GM03348 (cell line): Measurements from ENCODE around the gene MRPS18A.
"Not testable (repeated sequence)": the region's sequence is repeated elsewhere in the genome, so short reads cannot be mapped to it uniquely, and the experiment has no call there.

ENCODE experiments used
- DNase-seq: peaks from one replicate; pipeline ENCODE4 v3.0.0; 2012; ENCODE audit warnings: low spot score

MRPS18A gene

DNA sequence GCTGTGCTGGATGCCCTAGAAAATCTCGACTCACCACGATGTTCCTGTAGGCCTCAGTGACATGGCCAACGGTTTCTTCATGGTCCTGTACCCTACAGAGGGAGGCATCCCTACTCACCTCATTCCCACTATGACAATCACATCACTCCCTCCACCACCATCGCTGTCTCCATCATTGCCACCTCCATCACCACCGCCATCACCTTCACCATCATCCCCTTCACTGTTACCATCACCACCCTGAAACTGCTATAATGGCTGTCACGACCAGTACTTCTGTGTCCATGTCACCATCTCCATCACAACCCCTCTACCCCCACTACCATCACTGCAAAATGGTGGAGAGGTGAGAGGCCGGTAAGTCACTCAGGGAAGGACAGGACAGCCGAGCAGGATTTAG, 29.8 kb upstream of the MRPS18A start:
- no peak for DNase-seq

DNA sequence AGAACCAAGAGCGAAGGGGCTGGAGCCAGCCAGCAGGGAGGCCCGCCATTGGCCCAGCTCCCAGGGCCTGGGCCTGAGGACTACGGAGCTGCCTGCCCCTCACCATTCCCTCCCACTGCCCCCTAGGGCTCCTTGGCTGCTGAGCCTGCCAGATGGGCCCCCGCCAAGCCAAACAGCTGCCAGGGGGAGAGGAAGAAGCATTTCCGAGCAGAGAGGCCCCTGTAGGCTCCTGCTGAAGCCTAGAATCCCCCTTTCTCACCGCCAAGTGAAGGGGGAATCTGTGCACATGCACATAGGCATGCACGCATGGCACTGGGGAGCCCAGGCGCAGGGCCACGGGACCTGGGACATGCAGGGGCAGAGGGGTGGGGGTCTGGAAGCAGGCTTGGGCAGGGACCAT, 28.5 kb upstream of the MRPS18A start:
- no peak for DNase-seq

DNA sequence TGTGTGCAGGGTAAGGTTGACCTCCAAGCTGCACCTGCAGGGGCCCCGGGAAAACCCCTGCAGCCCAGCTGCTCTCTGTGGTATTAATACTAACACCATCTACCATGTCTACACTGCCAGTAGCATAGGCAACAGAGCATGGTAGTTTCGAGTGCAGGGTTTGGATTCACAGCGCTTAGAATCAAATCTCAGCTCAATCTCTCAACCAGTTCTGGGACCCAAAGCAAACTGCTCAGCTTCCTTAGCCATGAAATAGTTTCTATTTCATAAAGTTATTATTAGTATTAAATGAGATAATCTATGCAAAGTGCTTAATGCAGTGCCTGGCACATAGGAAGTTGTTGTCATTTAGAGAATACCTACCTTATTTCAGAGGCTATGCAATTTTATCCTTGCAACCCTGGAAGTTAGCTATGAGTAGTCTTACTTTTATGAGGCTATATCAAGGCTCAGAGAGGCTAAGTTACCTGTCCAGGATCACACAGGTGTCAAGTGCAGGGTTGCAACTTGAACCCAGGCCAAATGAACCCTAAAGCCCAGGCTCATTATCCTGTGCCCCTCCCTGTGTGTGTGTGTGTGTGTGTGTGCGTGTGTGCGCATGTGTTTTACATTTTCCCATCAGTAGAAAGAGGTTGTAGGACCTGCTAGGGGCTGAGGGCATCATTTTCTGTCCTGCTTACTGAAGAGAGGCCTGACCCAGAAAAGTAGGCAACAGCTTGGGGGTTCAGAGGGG, 27.6 kb upstream of the MRPS18A start:
- DNase-seq = no peak

DNA sequence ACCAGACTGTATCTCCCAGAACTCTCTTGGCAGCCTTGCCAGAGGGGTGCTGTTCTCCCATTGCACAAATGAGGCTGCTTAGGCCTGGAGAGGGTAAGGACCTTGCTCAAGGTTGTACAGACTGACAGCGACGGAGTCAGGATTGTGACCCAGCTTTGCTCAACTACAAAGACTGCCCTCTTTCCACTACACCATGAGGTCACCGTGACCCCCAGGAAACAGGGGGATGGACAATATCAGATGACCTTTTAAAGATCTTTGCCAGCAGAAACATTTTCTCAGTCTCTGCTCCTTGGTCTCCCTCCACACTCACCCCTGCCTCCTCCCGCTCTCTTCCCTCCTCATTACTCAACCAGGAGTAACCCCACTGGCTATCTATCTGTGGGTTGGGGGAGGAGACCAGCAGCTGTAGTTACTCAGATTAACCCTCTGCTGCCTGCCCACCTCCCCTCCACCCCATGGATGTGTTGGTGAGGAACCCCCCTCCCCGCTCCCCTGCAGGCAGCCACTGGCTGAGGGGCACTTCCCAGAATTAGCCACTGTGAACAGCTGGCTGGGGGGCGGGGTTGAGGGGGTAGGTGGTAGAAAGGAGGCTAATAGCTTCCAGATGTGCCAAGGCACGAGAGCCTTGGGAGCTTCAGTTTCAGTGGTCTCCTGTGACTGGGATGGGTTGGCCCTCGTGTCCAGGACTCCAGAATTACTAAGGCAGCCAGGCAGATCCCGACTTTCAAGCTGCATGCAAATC, 26.9 kb upstream of the MRPS18A start:
- peak; percentile 31 for DNase-seq

DNA sequence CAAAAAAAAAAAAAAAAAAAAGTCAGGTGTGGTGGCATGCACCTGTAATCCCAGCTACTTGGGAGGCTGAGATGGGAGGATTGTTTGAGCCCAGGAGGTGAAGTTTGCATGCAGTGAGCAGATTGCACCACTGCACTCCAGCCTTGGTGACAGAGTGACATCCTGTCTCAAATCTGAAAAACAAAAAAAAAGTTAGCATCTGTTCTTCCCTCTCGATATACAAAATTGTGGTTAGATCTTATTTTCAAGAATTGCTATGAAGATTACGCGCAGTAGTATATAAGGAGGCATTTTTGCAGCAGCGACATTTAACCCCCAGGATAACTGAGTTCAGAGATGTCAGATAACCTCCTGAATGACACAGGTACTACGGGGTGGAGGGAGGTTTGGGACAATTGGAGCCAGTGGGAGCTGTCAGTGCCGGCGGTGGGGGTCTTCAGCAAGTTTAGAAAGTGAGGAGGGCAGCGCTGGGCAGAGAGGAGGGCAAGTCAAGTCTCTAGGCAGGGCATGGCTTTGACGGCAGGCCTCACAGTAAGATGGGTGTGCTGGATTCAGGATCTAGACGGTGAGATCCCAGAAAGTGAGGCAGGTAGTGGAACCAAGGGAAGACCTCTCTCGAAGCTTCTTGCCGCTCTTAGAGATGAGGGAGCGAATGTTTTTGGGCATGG, 26.2 kb upstream of the MRPS18A start:
- DNase-seq = no peak

DNA sequence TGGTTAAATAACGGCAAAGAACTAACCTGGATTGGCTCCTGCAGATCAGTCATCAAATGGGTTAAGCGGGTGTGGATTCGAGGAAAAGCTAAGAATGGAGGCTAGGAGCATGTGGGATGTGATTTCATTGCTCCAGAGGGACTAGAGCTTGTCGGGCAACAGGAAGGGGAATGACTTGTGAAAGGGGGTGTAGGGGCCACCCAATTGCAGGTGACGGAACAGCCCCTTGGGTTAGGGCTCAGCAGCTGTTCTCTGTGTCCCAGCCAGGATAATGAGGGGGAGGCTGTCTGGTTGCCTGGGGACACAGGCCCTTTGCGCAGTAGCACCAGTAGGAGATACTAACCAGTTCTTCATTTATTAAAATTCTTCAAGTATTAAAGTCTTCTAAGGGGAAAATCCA, 25.0 kb upstream of the MRPS18A start:
- no peak for DNase-seq

DNA sequence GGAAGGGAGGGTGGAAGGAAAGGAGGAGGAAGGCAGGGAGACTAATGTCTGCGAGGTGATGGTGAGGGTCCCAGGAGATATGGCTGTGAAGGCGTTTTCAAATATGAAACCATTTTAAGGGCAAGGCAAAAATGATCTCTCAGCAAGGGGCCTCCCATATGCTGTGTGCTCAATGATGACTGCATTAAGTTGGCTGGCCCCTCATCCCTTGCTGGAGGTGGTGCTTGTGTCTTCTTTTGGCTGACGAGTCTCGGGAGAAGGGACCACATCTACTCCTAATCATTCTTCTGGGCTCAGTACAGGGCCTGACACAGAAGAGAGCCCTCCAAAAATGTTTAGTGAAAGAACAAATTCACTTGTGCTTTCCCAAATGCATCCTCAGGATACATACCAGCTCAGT, 23.0 kb upstream of the MRPS18A start:
- no peak for DNase-seq

DNA sequence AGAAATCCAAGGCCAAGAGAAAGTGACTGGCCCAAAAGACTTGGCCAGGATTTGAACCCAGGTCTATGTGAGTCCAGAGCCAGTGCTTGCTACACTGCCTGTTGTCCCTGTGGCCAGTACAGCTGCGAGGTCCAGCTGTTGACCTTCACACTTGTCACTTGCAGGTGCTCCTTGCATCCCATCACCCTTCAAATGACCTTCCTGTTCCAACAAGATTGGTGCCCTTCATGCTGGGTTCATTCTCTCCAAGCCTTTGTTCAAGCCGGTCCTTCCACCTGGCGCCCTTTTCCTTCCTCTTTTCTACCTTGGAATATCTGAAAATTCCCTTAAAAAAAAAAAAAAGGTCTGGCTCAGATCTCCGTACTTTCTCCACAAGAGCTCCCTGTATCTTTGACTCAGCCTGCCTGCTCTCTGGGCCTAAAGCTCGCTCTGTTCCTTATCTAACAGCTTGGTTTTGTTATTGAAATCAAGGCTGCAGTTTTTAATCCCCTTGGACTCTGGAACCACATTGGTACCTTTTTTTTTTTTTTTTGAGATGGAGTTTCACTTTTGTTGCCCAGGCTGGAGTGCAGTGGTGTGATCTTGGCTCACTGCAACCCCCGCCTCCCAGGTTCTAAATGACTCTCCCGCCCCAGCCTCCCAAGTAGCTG, 22.2 kb upstream of the MRPS18A start:
- no peak for DNase-seq

DNA sequence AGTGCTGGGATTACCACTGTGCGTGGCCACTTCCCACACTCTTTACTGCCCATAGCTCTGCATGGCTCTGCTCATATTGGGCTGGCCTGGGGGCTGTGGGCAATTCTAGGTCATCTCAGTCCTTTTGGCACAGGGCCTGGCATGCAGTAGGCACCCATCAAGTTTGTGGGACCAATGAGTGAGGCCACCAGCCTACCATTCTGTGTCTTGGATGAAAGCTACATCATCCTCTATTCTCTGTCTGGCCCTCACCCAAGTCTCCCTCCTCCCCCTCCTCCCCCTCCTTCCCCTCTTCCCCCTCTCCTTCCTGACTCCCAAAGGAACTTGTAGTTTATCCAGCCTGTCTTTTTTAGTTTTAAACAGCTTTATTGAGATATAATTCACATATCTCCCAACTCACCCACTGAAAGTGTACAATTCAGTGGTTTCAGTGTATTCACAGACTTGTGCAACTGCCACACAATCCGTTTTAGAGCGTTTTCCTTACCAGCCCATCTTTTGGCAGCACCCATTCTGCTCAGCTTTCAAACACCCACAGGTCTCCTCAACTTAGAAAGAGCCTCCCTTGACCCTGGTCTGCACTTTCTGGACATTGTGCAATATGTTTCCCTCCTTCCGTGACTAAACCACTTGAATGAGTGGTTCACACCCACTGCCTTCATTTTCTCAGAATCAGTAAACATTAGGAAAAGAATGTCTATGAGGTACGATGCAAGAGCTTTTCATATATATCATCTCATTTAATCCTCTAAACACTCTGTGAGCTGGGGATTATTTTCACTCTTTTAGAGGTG, 21.5 kb upstream of the MRPS18A start:
- peak; percentile 89 for DNase-seq

DNA sequence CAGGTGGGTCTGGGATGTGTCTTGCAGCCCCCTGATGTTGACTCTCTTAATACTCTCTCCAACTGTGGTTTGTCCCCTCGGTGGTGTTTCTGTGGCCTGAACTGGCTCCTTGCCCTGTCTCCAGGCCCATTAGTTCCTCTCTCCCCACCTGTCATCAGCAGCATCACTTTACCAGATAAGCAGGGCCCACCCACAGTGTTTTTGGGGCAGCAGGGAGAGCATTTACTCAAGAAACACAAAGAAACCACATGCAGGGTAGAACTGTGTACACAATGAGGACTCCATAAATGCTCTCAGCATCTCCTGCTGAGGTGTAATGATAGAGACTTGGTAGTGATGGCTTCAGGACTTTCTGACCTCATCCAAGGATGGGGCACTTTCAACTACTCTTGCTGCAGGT, 20.2 kb upstream of the MRPS18A start:
- no peak for DNase-seq

DNA sequence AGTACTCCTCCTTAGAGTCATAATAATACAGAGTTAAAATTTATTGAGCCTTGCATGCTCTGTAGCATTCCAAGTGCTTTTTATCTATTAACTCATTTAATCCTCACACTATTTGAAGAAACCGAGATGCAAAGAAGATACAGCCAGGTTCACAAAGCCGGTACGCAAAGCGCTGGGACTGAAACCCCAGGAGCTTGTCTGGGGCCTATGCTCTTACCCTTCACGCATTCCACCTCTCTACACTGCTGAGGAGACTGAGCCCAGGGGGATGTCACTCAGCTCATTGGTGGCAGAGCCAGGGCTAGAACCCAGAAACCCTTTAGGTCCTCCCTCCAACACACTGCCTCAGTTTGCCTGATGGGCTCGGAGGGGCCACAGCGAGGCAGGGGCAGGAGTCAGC, 19.7 kb upstream of the MRPS18A start:
- DNase-seq = no peak

DNA sequence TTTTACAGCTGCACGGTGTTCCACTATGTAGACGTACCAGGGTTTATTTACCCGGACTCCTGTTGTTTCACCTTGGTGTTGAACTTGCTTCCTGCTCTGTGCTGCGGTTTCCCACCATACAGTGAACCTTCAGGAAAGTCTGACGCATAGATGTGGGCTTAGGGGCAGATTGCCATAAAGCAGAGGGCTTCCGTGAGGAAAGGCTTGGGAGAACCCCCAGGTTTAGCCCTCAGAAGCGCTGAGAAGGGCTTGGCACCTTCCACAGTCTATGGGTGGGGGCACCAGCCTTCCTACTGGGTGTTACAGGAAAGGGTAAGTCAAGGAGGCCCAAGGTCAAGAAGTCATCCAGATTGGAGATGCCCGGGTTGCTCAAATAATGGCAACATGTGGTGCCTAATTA, 19.2 kb upstream of the MRPS18A start:
- no peak for DNase-seq

DNA sequence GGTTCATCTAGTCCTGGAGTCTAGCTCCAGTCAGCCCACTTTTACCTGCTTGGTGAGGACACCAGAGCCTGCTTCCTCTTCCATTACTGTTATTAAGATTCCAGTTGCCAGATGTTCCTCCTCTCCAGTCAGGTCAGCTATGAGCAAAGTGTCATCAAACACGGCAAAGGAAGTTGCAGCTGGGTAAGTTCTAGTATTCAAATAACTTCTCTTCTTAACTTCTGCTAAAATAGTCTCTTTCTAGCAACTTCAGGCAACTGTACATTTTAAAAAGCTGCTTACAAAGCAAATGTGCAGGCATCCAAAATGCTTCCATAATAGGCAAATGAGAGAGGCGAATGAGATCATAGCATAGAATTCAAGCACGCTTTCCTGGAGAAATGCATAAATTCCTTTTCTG, 18.4 kb upstream of the MRPS18A start:
- DNase-seq = peak; percentile 40

DNA sequence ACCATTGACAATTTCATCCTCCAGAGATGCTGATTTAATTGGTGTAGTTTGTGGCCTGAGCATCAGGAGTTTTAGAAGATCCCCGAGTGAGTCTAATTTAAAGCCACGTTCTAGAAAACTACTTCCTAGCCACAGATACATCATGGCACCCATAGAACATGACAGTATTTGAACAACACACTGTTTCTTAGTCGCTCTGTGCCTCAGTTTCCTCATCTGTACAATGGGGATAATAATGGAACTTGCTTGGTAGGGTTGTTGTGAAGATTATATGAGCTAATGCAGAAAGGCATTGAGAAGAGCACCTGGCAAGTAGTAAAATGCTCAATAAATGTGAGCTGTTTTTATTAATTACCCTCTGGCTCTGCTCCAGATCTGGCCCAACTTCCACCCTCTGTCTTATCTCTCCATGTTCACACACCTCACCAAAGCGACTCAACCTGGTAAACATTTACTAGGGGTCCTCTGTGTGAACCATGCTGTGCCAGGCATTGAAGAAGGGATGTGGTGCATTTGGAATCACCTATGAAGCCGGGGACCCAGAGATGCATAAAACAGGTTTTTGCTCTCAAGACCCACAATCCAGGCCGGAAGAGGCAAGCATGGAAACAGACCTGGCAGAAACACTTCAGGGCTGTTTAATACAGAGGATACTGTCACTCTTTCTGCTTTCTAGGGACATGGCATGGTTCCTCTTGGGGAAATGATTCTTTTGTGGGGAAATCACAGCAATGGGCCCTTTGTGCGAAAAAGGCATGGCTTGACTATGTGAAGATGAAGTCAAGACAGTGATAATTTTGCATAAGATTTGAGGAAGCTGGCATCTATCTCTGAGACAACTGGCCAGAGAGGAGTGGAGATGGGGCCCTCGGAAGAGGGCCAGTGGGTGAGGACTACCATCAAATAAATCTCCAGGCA, 16.2 kb upstream of the MRPS18A start:
- DNase-seq = no peak

DNA sequence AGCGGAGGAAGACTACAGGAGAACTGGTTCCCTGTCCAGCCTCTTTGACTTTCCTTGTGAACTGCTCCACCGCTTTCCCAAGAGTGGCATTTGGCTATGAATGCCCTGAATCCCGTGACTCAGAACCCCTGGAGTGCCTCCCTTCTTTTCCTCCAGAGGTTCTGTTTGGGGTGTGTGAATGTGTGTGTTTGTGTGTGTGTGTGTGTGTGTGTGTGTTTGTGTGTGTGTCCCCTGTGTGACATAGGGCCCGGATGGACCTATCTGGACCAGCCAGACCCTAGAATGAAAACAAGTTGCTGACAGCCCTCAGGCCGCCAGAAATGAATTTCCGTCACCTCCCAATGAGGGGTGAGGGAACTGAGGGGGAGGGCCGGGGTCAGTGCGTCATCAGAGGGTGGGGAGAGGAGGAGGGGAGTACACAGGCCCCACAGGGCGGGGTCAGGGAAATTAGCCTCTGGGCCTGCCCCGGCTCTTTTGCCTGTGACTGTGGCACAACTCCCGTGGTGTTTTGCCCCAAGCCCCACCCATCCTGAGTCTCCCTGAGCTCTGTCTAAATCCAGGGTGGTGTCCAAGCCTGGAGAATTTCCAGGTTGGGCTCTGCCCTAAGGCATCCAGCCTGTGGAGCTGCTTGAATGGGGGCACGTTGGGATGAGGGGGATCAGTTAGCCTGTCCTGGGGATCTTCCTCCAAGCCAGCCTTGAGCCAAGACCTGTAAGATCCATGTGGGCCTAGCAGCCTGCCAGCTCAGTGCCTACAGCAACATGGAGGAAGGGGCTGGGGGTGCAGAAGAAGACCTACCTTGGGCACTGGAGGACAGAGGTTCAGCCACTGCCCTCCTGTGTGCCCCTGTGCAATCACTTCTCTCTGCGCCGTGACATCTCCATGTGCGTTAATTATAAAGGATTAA, 15.2 kb upstream of the MRPS18A start:
- DNase-seq = peak; percentile 93

DNA sequence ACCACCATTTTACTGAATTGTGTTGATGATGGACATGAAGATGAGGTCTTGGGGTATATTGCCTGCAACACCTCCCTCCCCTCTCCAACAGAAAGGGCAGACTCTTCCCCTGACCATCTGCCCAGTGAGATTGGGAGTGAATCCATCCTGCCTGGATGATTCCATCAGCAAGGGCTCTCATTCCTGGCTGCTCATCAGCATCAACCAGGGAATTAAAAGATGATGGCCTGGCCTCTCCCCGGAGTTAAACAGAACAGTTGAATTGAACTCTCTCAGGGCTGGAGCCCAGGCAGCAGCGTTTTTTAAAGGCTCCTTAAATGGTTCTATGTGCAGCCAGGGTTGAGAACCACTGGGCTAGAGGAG, 14.6 kb upstream of the MRPS18A start:
- DNase-seq = no peak

DNA sequence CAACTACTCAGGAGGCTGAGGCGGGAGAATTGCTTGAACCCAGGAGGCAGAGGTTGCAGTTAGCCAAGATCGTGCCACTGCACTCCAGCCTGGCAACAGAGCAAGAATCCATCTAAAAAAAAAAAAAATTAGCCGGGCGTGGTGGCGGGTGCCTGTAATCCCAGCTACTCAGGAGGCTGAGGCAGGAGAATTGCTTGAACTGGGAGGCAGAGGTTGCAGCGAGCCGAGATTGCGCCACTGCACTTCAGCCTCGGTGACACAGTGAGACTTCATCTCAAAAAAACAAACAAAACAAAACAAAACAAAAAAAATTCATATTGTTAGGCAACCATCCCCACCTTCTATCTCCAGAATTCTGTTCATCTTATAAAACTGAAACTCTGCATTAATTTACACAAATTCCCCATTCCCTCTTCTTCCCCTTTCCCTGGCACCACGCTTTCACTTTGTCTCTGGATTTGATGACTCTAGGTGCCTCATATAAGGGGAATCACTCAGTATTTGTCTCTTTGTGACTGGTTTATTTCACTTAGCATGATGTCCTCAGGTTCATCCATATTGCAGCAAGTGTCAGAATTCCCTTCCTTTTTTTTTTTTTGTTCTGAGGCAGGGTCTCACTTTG, 13.5 kb upstream of the MRPS18A start:
- DNase-seq = not testable (repeated sequence)

DNA sequence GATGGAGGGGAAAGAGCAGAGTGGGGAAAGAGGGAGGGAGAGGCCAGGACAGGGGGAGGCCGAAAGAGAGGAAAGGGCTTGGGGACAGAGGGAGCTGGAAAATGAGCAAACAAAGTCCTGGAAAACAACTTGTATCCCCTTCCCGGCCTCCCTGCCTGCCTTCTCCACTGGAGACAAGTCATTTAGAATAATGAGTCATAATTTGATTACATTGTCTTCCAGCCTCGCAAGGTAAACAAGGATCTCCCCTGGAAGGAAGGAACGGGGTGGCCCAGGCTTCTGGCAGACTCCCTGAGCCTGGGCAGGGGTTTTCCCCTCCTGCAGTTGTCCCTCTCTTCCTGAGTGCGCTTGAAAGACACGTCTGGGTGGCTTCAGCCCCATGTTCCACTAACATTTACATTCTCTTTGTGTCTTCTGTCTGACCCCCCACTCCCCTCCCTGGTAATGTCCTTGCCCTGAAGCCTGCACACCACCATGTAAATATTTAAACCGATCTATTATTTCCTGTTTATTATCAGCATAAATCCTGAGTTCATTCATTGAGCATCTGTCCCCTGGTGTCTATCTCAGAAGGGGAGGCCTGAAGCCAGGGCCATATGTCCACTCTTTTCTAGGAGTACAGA, 12.1 kb upstream of the MRPS18A start:
- no peak for DNase-seq
